ENCODE measurements around the gene CDH22.

DNA sequence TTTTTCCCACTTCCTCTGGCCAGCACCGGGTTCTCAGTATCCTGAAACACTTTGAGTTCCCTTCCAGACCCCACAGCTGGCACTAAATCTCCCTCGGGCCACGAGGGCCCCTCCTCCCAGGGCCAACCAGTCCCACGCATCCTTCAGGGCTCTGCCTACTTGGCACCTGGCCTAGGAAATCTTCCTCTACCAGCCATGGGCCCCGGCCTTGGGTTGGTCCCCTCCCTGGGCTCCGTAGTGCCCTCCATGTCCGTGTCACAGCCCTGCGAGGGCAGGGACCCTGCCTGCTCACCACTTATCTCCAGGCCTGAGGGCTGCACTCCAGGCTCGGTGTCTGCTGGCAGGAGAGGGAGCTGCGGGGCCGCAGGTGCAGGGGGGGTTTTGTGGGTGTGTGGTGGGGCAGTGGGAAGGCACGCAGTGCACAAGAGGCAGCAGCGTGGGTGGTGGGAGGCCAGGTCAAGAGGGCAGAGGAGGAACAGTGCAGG lies 48.8 kb upstream of the CDH22 start:
- TF ChIP-seq POLR2A (IDR thresholded peaks at IDR 0.05) (no peak), CTCF (IDR thresholded peaks at IDR 0.05) (no peak)
